ES-I3 (cell line): ENCODE data around the gene PLA2R1.

ENCODE experiments used
- H3K36me3 ChIP-seq: 2 replicates; pipeline ENCODE4 v1.6.1; 2013; ENCODE audit warnings: mild to moderate bottlenecking, low read length, control low read depth, moderate library complexity; ENCODE audit not compliant: insufficient read depth
- H3K4me1 ChIP-seq: 2 replicates; pipeline ENCODE4 v1.6.1; 2013; ENCODE audit warnings: mild to moderate bottlenecking, control low read depth, low read length; ENCODE audit not compliant: insufficient read depth
- H3K9ac ChIP-seq: 2 replicates; pipeline ENCODE4 v1.6.1; 2013; ENCODE audit warnings: low read depth, mild to moderate bottlenecking, low read length, moderate library complexity
- H3K9me3 ChIP-seq: 2 replicates; pipeline ENCODE4 v1.6.1; 2013; ENCODE audit warnings: mild to moderate bottlenecking, low read length, moderate library complexity; ENCODE audit not compliant: control insufficient read depth, insufficient read depth

Gene PLA2R1

GRCh38 chr2:159904127-159904958 lies 158.1 kb downstream of the PLA2R1 start, which contains the start of gene LY75:
Gene LY75 (minus strand): TSS chr2:159904756.
- Histone ChIP-seq H3K9me3 (no peaks in the 10 kb centered on the region), H3K9ac (peak within 1 kb of the TSS; percentile 83), H3K4me1 (no peaks in the 10 kb centered on the region), H3K36me3 (no peaks in the 10 kb centered on the region)

- Histone ChIP-seq H3K36me3 (no peaks in the 10 kb centered on the region), H3K4me1 (no peaks in the 10 kb centered on the region), H3K9me3 (no peaks in the 10 kb centered on the region), H3K9ac (peak overlapping the region; percentile 83)
Measured at GRCh38 chr2:159903443-159904126, 158.8 kb downstream of the PLA2R1 start.

GRCh38 chr2:159902722-159903121 lies 159.7 kb downstream of the PLA2R1 start:
- H3K9me3 ChIP-seq, result no peaks in the 10 kb centered on the region

GRCh38 chr2:159900343-159900742 lies 162.1 kb downstream of the PLA2R1 start:
- Histone ChIP-seq H3K4me1 (no peaks in the 10 kb centered on the region), H3K9ac (no peak overlapping the region), H3K36me3 (no peaks in the 10 kb centered on the region), H3K9me3 (no peaks in the 10 kb centered on the region)

More at GRCh38 chr2:159902722-159903121, 159.7 kb downstream of the PLA2R1 start:
- H3K4me1 ChIP-seq, result no peaks in the 10 kb centered on the region
- H3K36me3 ChIP-seq, result no peaks in the 10 kb centered on the region
- no peak overlapping the region for H3K9ac ChIP-seq

GRCh38 chr2:159898441-159898840 lies 164.0 kb downstream of the PLA2R1 start:
- H3K4me1 ChIP-seq, result peaks cover 9% of the 10 kb centered on the region
- H3K36me3 ChIP-seq, result no peaks in the 10 kb centered on the region
- H3K9me3 ChIP-seq, result no peaks in the 10 kb centered on the region
- no peak overlapping the region for H3K9ac ChIP-seq

- Histone ChIP-seq H3K9me3 (no peaks in the 10 kb centered on the region), H3K9ac (no peak overlapping the region), H3K36me3 (no peaks in the 10 kb centered on the region), H3K4me1 (peaks cover 13% of the 10 kb centered on the region)
Measured at GRCh38 chr2:159897720-159898119, 164.7 kb downstream of the PLA2R1 start.

- no peaks in the 10 kb centered on the region for H3K36me3 ChIP-seq
- no peaks in the 10 kb centered on the region for H3K9me3 ChIP-seq
- H3K4me1 ChIP-seq, result peaks cover 13% of the 10 kb centered on the region
- no peak overlapping the region for H3K9ac ChIP-seq
Measured at GRCh38 chr2:159897081-159897480, 165.3 kb downstream of the PLA2R1 start.

GRCh38 chr2:159895258-159896065 lies 167.0 kb downstream of the PLA2R1 start:
- peaks cover 13% of the 10 kb centered on the region for H3K4me1 ChIP-seq
- H3K36me3 ChIP-seq, result no peaks in the 10 kb centered on the region
- H3K9me3 ChIP-seq, result no peaks in the 10 kb centered on the region
- H3K9ac ChIP-seq, result no peak overlapping the region

- H3K9me3 ChIP-seq, result no peaks in the 10 kb centered on the region
- H3K4me1 ChIP-seq, result peaks cover 13% of the 10 kb centered on the region
- H3K36me3 ChIP-seq, result no peaks in the 10 kb centered on the region
- no peak overlapping the region for H3K9ac ChIP-seq
Measured at GRCh38 chr2:159894145-159894838, 168.1 kb downstream of the PLA2R1 start.

GRCh38 chr2:159892990-159893810 lies 169.2 kb downstream of the PLA2R1 start:
- Histone ChIP-seq H3K9ac (no peak overlapping the region), H3K9me3 (no peaks in the 10 kb centered on the region), H3K4me1 (peaks cover 13% of the 10 kb centered on the region), H3K36me3 (no peaks in the 10 kb centered on the region)

GRCh38 chr2:159891917-159892730 lies 170.3 kb downstream of the PLA2R1 start:
- peaks cover 13% of the 10 kb centered on the region for H3K4me1 ChIP-seq
- no peaks in the 10 kb centered on the region for H3K36me3 ChIP-seq
- H3K9ac ChIP-seq, result no peak overlapping the region
- no peaks in the 10 kb centered on the region for H3K9me3 ChIP-seq

GRCh38 chr2:159891267-159891588 lies 171.2 kb downstream of the PLA2R1 start:
- Histone ChIP-seq H3K36me3 (no peaks in the 10 kb centered on the region), H3K4me1 (peaks cover 13% of the 10 kb centered on the region), H3K9me3 (no peaks in the 10 kb centered on the region), H3K9ac (no peak overlapping the region)
